ENCODE results near the gene R3HCC1L.

DNA sequence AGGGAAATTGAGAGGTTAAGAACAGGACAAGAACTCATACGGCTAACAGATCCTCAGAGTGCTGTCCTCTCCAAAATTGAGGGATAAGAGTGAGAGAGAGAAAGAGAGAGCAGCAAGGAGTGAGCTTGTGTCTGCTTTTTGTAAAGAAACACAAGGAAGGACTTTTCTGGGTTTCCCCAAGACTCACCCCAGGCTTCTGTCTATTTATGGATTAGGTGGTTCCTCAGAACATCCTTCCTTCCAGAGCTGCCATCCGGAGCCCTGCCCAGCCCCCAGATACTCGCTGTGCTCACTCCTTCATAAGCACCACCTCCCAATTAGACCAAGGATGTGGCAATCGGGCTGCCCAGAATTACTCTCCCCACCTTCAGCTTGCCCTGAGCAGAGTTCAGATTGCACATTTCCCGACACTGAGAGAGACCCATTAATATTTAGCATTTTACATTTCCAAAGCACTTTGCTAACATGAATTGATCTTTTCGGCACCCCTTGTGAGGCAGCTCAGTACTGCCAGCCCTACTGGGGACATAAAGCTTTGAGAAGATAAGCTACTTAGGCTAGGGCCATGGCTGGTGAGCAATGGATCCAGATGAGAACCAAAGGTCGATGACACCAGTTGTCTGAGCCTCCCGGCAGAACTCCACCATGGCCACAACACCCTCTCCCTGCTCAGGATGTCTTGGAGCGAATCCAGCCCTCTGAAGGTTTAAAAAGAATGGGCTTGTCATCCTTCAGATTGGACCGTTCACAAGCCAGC, 19.2 kb upstream of the R3HCC1L start:
- TF ChIP-seq, protein P1, sequence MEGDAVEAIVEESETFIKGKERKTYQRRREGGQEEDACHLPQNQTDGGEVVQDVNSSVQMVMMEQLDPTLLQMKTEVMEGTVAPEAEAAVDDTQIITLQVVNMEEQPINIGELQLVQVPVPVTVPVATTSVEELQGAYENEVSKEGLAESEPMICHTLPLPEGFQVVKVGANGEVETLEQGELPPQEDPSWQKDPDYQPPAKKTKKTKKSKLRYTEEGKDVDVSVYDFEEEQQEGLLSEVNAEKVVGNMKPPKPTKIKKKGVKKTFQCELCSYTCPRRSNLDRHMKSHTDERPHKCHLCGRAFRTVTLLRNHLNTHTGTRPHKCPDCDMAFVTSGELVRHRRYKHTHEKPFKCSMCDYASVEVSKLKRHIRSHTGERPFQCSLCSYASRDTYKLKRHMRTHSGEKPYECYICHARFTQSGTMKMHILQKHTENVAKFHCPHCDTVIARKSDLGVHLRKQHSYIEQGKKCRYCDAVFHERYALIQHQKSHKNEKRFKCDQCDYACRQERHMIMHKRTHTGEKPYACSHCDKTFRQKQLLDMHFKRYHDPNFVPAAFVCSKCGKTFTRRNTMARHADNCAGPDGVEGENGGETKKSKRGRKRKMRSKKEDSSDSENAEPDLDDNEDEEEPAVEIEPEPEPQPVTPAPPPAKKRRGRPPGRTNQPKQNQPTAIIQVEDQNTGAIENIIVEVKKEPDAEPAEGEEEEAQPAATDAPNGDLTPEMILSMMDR (IDR thresholded peaks at IDR 0.05), result no peak
- no peak for TF ChIP-seq POLR2A (IDR thresholded peaks at IDR 0.05)

Data from Peyer's patch (tissue), 4 donors.